HG03521 (cell line): ENCODE data around the gene CSTF3.
"Not testable (repeated sequence)": the region's sequence is repeated elsewhere in the genome, so short reads cannot be mapped to it uniquely, and the experiment has no call there.

Source experiments
- ATAC-seq: cut with Tn5 transposase; IDR thresholded peaks from one replicate; pipeline ENCODE4 v1.9.1; 2021; ENCODE audit warnings: mild to moderate bottlenecking, moderate library complexity; ENCODE audit not compliant: unreplicated experiment

The CSTF3 gene

GRCh38 chr11:33094157-33094556, 67.1 kb downstream of the CSTF3 start:
- no peak for ATAC-seq

GRCh38 chr11:33089776-33090175, 71.5 kb downstream of the CSTF3 start:
- ATAC-seq: no peak

GRCh38 chr11:33086017-33086416, 75.3 kb downstream of the CSTF3 start:
- ATAC-seq: no peak

- no peak for ATAC-seq
Measured at GRCh38 chr11:33083918-33084317, 77.4 kb downstream of the CSTF3 start.

- no peak for ATAC-seq
Measured at GRCh38 chr11:33072465-33072864, 88.8 kb downstream of the CSTF3 start.

GRCh38 chr11:33068611-33069340, 92.5 kb downstream of the CSTF3 start:
- no peak for ATAC-seq

GRCh38 chr11:33067294-33067693, 94.0 kb downstream of the CSTF3 start:
- ATAC-seq: no peak

- ATAC-seq: peak; percentile 59
Measured at GRCh38 chr11:33065445-33066178, 95.7 kb downstream of the CSTF3 start.

- ATAC-seq: no peak
Measured at GRCh38 chr11:33064866-33065265, 96.4 kb downstream of the CSTF3 start.

GRCh38 chr11:33064033-33064825, 97.1 kb downstream of the CSTF3 start:
- ATAC-seq: no peak

- ATAC-seq: no peak
Measured at GRCh38 chr11:33063326-33063881, 97.9 kb downstream of the CSTF3 start.

GRCh38 chr11:33062137-33062536, 99.1 kb downstream of the CSTF3 start:
- ATAC-seq: no peak

- no peak for ATAC-seq
Measured at GRCh38 chr11:33060271-33060670, 101.0 kb downstream of the CSTF3 start.

GRCh38 chr11:33059331-33060007, 101.8 kb downstream of the CSTF3 start:
- ATAC-seq: no peak

GRCh38 chr11:33057284-33057683, 104.0 kb downstream of the CSTF3 start:
- no peak for ATAC-seq

- ATAC-seq: no peak
Measured at GRCh38 chr11:33055375-33055774, 105.9 kb downstream of the CSTF3 start.

- ATAC-seq: no peak
Measured at GRCh38 chr11:33052231-33052630, 109.0 kb downstream of the CSTF3 start.

- ATAC-seq: not testable (repeated sequence)
Measured at GRCh38 chr11:33049565-33050408, 111.5 kb downstream of the CSTF3 start.

- not testable (repeated sequence) for ATAC-seq
Measured at GRCh38 chr11:33048701-33049100, 112.6 kb downstream of the CSTF3 start.
